Coronary artery (tissue), 2 donors: ENCODE data around the gene KLK1.
"Not testable (repeated sequence)": the region's sequence is repeated elsewhere in the genome, so short reads cannot be mapped to it uniquely, and the experiment has no call there.

Source experiments
- DNase-seq: peaks from one replicate; pipeline ENCODE4 v3.0.0-alpha.2; 2017; ENCODE audit warnings: low spot score
- H3K27ac ChIP-seq, 2 donors: fragments of 200-600 bp; sonication (generic); one replicate each; pipeline ENCODE4 v1.5.1; 2016 to 2019
- H3K4me3 ChIP-seq: fragments of 200-600 bp; sonication (generic); 2 replicates; pipeline ENCODE4 v1.5.1; 2016; ENCODE audit warnings: mild to moderate bottlenecking, moderate library complexity
- TF ChIP-seq, protein P1 (sequence below): fragments of 200-600 bp; sonication (generic); IDR thresholded peaks from one replicate; pipeline ENCODE4 v1.5.1; 2019; ENCODE audit warnings: antibody characterized with exemption

The KLK1 gene

DNA sequence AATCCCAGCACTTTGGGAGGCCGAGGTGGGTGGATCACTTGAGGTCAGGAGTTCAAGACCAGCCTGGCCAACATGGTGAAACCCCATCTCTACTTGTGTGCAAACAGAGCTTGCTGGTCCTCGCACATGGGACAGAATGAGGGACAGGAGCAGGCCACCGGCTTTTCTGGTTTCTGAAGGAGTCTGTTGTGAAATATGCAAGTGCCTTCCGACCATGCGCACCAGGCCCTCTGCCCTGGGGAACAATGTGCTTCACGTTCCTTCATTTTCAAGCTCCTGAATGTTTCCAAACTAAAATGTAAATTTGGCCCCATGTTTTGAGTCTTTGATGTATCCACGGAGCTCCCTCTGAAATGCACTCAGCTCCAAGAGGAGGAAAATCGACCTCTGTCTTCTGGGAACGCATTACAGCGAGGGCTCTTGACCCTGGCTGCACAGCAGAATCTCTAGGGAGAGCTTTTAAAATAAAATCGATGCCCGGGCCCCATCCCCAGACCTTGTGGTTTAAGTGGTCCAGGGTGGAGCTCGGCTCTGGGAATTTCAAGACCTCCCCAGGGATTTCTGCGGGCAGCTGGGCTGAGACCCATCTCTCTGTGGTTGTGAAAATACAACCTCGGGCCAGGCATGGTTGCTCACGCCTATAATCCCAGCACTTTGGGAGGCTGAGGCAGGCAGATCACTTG, 42.7 kb downstream of the KLK1 start:
- DNase-seq, result no peak
- TF ChIP-seq, protein P1, sequence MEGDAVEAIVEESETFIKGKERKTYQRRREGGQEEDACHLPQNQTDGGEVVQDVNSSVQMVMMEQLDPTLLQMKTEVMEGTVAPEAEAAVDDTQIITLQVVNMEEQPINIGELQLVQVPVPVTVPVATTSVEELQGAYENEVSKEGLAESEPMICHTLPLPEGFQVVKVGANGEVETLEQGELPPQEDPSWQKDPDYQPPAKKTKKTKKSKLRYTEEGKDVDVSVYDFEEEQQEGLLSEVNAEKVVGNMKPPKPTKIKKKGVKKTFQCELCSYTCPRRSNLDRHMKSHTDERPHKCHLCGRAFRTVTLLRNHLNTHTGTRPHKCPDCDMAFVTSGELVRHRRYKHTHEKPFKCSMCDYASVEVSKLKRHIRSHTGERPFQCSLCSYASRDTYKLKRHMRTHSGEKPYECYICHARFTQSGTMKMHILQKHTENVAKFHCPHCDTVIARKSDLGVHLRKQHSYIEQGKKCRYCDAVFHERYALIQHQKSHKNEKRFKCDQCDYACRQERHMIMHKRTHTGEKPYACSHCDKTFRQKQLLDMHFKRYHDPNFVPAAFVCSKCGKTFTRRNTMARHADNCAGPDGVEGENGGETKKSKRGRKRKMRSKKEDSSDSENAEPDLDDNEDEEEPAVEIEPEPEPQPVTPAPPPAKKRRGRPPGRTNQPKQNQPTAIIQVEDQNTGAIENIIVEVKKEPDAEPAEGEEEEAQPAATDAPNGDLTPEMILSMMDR, result no peak
- no peak overlapping the region for H3K27ac ChIP-seq
- no peak overlapping the region for H3K4me3 ChIP-seq

DNA sequence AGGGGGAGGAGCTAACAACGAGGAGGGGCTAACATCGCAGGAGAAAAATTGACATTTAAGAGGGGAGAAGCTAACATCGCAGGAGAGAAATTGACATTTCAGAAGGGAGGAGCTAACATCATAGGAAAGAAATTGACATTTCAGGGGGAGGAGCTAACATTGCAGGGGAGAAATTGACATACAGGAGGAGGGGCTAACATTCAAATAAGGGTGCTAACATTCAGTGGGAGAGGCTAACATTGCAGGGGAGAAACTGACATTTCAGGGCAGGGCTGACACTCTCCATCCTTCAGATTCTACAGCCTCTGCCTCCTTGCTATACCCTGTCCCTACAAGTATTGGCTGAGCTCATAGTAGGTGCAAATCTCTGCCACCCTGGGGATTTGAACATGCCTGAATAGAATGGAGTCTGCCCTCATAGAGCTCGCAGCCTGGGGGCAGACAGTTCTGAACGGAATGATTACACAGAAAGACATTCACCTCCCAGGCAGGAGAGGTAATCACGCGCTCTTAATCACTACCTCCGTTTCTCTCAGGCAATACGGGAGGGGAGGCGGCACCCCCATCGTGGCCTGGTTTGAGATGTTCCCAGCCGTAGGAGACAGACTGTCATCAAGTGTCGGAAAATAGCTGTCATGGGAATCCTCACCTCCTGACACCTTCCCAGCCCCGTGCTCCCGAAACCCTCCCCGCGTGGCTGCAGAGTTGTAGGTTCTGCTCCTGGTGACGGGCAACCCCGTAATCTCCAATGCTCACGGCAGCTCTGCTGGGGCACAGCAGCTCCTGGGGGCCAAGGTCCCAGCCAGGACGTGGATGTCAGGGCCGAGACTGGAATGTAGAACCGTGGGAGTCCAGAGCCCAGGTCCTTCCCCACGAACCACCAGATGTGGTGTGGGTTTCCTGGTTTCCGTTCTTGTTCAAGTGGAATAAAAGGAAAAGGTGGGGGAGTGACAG, 43.8 kb downstream of the KLK1 start:
- no peak overlapping the region for H3K4me3 ChIP-seq
- H3K27ac ChIP-seq, result no peak overlapping the region
- TF ChIP-seq, protein P1, result no peak
- DNase-seq, result no peak

DNA sequence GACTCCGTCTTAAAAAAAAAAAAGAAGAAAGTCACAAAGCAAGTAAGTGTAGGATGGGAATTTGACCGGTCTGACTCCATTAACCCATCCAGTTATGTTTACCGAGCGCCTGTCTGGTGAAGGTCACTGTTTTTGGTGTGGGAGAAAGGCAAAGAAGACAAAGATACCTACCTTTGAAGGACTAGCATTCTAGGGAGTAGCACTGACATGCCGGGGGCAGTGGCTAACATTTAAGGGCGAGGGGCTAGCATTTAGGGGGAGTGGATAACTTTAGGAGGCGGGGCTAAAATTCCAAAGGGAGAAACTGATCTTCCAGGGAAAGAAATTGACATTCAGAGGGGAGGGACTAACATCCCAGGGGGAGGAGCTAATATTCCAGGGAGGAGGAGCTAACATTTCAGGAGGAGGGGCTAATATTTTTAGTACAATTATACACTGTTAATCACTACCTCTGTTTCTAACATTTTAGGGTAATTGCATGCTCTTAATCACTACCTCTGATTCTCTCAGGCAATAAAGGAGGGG, 44.6 kb downstream of the KLK1 start:
- DNase-seq, result no peak
- Histone ChIP-seq H3K4me3 (no peak overlapping the region), H3K27ac (no peak overlapping the region)
- TF ChIP-seq, protein P1, result no peak

DNA sequence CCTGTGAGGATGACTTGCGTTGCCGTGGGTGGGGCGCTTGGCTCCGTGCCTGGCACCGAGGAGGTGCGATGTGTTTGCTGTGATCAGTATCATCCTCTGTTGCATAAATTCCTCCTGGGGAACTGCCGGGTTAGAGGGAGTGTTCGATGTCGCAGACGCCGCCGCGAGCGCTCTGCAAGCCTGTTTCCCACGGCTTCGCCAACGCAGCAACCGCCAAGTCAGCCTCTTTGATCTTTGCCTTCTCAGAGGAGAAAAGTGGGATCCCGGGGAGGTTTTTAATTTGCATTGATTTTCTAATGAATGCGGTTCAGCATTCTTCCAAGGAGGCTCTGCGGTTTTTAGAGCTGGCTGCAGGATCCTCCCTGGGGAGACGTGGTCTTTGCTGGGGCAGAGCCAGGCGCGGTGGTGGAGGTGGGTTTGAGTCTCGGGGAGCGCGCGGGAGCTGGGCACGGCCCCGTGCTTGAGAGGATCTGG, 45.7 kb downstream of the KLK1 start:
- TF ChIP-seq, protein P1, result no peak
- no peak for DNase-seq
- Histone ChIP-seq H3K4me3 (no peak overlapping the region), H3K27ac (no peak overlapping the region)

DNA sequence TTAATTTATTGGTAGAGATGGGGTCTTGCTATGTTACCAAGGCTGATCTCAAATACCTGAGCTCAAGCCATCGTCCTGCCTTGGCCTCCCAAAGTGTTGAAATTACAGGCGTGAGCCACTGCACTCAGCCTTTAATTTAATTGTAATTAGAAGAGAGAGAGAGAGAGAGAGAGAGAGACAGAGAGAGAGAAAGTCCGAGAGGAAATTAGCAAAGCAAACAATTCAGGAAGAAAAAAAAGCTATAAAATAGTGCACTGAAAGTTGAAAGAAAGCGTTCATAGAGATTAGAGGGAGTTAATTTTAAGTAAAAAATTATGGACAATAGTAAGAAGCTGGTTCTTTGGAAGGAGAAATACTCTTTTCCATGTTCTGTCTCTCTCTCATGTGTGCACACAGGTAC, 46.3 kb downstream of the KLK1 start:
- no peak for DNase-seq
- TF ChIP-seq, protein P1, result no peak
- no peak overlapping the region for H3K27ac ChIP-seq

DNA sequence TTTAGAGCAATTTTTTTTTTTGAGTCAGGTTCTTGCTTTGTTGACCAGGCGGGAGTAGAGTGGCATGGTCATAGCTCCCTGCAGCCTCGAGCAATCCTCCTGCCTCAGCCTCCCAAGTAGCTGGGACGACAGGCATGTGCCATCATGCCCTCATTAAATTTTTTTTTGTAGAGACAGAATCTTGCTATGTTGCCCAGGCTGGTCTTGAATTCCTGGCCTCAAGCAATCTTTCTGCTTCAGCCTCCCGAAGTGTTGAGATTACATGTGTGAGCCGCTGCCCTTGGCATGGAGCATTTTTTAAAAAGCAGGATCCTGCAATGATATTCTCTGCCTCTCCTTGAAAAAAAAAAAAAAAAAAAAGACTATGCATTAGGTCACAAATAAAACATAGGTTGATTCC, 47.5 kb downstream of the KLK1 start:
- no peak for DNase-seq
- H3K4me3 ChIP-seq, result no peak overlapping the region
- no peak overlapping the region for H3K27ac ChIP-seq
- TF ChIP-seq, protein P1, result no peak

More for the DNA sequence above, 46.3 kb downstream of the KLK1 start:
- no peak overlapping the region for H3K4me3 ChIP-seq

DNA sequence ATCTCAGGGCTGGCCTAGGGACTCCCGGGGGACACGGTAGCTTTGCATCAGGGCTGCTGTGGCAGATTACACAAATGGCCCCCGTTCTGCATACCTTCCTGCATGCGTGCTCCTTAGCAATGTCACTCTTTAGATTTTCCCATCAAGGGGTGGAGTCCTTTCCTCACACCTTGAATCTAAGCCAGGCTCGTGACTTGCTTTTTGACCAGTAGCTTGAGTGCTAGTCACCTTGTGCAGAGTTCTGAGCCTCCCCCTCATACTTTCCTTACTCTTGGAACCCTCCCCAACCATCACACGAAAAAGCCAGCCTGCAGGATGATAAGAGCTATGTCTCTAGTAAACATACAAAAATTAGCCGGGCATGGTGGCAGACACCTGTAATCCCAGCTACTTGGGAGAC, 50.1 kb downstream of the KLK1 start:
- not testable (repeated sequence) for H3K4me3 ChIP-seq, DNase-seq, H3K27ac ChIP-seq

DNA sequence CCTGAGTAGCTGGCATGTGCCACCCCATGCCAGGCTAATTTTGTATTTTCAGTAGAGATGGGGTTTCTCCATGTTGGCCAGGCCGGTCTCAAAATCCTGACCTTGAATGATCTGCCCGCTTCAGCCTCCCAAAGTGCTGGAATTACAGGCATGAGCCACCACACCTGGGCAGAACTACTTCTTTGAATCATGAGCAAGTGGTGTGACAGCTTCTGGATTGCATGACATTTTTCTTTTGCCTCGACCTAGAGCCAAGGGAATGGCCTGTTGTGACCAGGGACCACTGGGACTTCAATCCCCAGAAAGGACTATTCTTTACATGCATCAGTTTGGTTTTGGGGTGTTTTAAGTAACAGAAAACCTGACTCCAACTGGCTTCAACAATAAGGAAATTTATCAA, 50.7 kb downstream of the KLK1 start:
- not testable (repeated sequence) for H3K27ac ChIP-seq, H3K4me3 ChIP-seq, DNase-seq
